Heart left ventricle (tissue), 16 donors: ENCODE data around the gene WNK2. TPM values are rescaled to one million over a fixed set of nuclear protein-coding genes. Genes with fewer than 3 reads are reported as not detected.

Source experiments
- ATAC-seq, 4 donors: fragments of 200-7000 bp; cut with Tn5 transposase; one replicate each; pipeline ENCODE4 v1.9.1; 2020 to 2022; ENCODE audit warnings: moderate library complexity in 4 of 4, mild to moderate bottlenecking in 3 of 4, moderate number of reproducible peaks in 1 of 4
- DNase-seq, 5 donors: peaks; one replicate each; pipeline ENCODE4 v3.0.0-alpha.2; 2020
- H3K27ac ChIP-seq, 12 donors: fragments of 200-600 bp; sonication (generic) in 4 of 12; one replicate each; pipeline versions ENCODE4 v1.5.0 to v1.8.0; 2016 to 2022; ENCODE audit warnings: mild to moderate bottlenecking in 2 of 12
- H3K27me3 ChIP-seq, 9 donors: fragments of 200-600 bp; sonication (generic) in 2 of 9; one replicate each; pipeline versions ENCODE4 v1.5.1 to v1.8.0; 2016 to 2022; ENCODE audit warnings: mild to moderate bottlenecking in 3 of 9
- H3K36me3 ChIP-seq, 9 donors: fragments of 200-600 bp; sonication (generic) in 2 of 9; one replicate each; pipeline versions ENCODE4 v1.5.0 to v1.8.0; 2018 to 2022; ENCODE audit warnings: mild to moderate bottlenecking in 2 of 9
- H3K4me1 ChIP-seq, 12 donors: fragments of 200-600 bp; sonication (generic) in 4 of 12; one replicate each; pipeline versions ENCODE4 v1.5.0 to v1.8.0; 2016 to 2022; ENCODE audit warnings: mild to moderate bottlenecking in 3 of 12
- H3K4me3 ChIP-seq, 12 donors: fragments of 200-600 bp; sonication (generic) in 4 of 12; one replicate each; pipeline versions ENCODE4 v1.5.0 to v1.8.0; 2017 to 2022; ENCODE audit warnings: mild to moderate bottlenecking in 9 of 12, moderate library complexity in 4 of 12
- H3K9me3 ChIP-seq, 12 donors: fragments of 200-600 bp; sonication (generic) in 4 of 12; one replicate each; pipeline versions ENCODE4 v1.5.0 to v1.8.0; 2016 to 2022; ENCODE audit warnings: mild to moderate bottlenecking in 1 of 12
- CTCF ChIP-seq, 12 donors: fragments of 200-600 bp; sonication (generic) in 4 of 12; IDR thresholded peaks; one replicate each; pipeline versions ENCODE4 v1.5.0 to v1.8.0; 2018 to 2022; ENCODE audit warnings: antibody characterized with exemption in 12 of 12, mild to moderate bottlenecking in 5 of 12
- POLR2A ChIP-seq, 2 donors: fragments of 450-650 bp; IDR thresholded peaks; one replicate each; pipeline ENCODE4 v1.6.1; 2017; ENCODE audit warnings: antibody characterized with exemption in 2 of 2, mild to moderate bottlenecking in 2 of 2, moderate library complexity in 2 of 2
- WGBS, 4 donors: extraction: QIAGEN DNeasy Blood & Tissue Kit in 2 of 4; methylation state at CpG; one replicate each; pipeline versions ENCODE4 v1.1.5 to v1.1.7; 2013 to 2018; 5-methylcytosine and 5-hydroxymethylcytosine counted together
- intact Hi-C, 10 donors: fragments of 100-400 bp; cut with DNase I; formaldehyde crosslinking; loops; one replicate each; pipeline versions ENCODE4 v1.11.1 to v1.14.2; 2022
- polyA plus RNA-seq, 2 donors: library from polyadenylated mRNA; stranded (reverse); fragments of 200-250 nt; gene quantifications; one replicate each; pipeline ENCODE4 v1.2.3, GENCODE V29; 2013
- total RNA-seq, 9 donors: library from RNA; depleted of rRNA in 2 of 9; stranded (reverse); fragments of >200 nt in 2 of 9; fragmentation: NEBNext Ultra II Directional in 3 of 9; extraction: Animal tissue kit (Norgen Biotek cat#: 25700) in 3 of 9; gene quantifications; one replicate each; pipeline versions ENCODE4 v1.1.0 to v1.2.4, GENCODE V29; 2016 to 2023
- donor health status: ischemic (EF 13 %, LVEDD 7.1; RV severe dilation, severe dysfunction).
- donor health status: healthy with polysubstance abuse.
- donor health status: DM: no; HTN: yes; CAD: no.
- donor health status: DM: no; HTN: no; CAD: no.
- donor health status: ischemic (EF 25% LVEDD 6.9; RV normal size, moderate dysfunction).
- donor health status: ischemic (EF 25% LVEDD 5.7; RV mildly dilated, moderate dysfunction).
- donor health status: healthy.
- donor health status: DM: yes; HTN: yes; CAD: no.
- donor health status: ischemic (EF 35%, LVEDD 5.7; RV mildly dilated, moderate dysfunction).
- donor health status: nonischemic (EF 11% LVEDD 7.7; RV severe dilation, severe dysfunction).
- donor health status: DM: yes; HTN: yes; CAD: no.
- donor health status: PGD.
- donor health status: ischemic (EF 29% LVEDD 5.4; RV normal size, mild dysfunction).
- donor health status: nonischemic (EF 23%, LVEDD 6.1; RV moderate dilation, normal function).

WNK2 gene
- total and polyA plus RNA-seq, 11 donors = 29.4 to 206 (median 112) TPM

GRCh38 chr9:93189369-93190132 lies 5.6 kb downstream of the WNK2 start:
- peaks cover 3 to 83% (median 23%) of the 10 kb centered on the region in 12 donors for H3K4me1 ChIP-seq

GRCh38 chr9:93190133-93190525 lies 6.2 kb downstream of the WNK2 start:
- Histone ChIP-seq H3K4me1 (peaks cover 3 to 84% (median 24%) of the 10 kb centered on the region in 12 donors), H3K27ac (peak overlapping the region in 10 of 12 donors; percentile 10 to 98 (median 87)), H3K27me3 (peaks cover 0 to 13% (median 0%) of the 10 kb centered on the region in 9 donors), H3K4me3 (no peak overlapping the region), H3K9me3 (no peaks in the 10 kb centered on the region), H3K36me3 (no peaks in the 10 kb centered on the region)
- TF ChIP-seq POLR2A (IDR thresholded peaks at IDR 0.05) = no peak
- no peak for TF ChIP-seq CTCF (IDR thresholded peaks at IDR 0.05)
- 49 to 78% (median 64%) methylated on average over 8 to 12 of the region's 12 CpGs for WGBS, 4 donors
- intact Hi-C loops = no loop called here
- no peak for ATAC-seq
- DNase-seq = peak in 1 of 5 donors; percentile 32

More at GRCh38 chr9:93189369-93190132, 5.6 kb downstream of the WNK2 start:
- peak; percentile 2 to 56 (median 32) for ATAC-seq
- peak in 2 of 5 donors; percentile 66 to 75 for DNase-seq
- no peaks in the 10 kb centered on the region for H3K36me3 ChIP-seq
- H3K4me3 ChIP-seq = no peak overlapping the region
- H3K9me3 ChIP-seq = no peaks in the 10 kb centered on the region
- TF ChIP-seq POLR2A (IDR thresholded peaks at IDR 0.05) (no peak), CTCF (IDR thresholded peaks at IDR 0.05) (no peak)
- 51 to 65% (median 60%) methylated on average over 17 to 21 of the region's 21 CpGs for WGBS, 4 donors
- peak overlapping the region in 10 of 12 donors; percentile 62 to 98 (median 87) for H3K27ac ChIP-seq
- intact Hi-C loops = loop anchor here in 1 of 10 donors (5.0 kb wide), 1 partner anchor 58 kb away; no protein-coding TSS in a partner anchor
- H3K27me3 ChIP-seq = peaks cover 0 to 18% (median 0%) of the 10 kb centered on the region in 9 donors

- TF ChIP-seq CTCF (IDR thresholded peaks at IDR 0.05) = no peak
- no peak for TF ChIP-seq POLR2A (IDR thresholded peaks at IDR 0.05)
- DNase-seq = no peak
- no peak for ATAC-seq
- Histone ChIP-seq H3K4me1 (peaks cover 3 to 86% (median 24%) of the 10 kb centered on the region in 12 donors), H3K36me3 (no peaks in the 10 kb centered on the region), H3K27ac (peak overlapping the region in 8 of 12 donors; percentile 10 to 98 (median 87)), H3K4me3 (no peak overlapping the region), H3K9me3 (no peaks in the 10 kb centered on the region), H3K27me3 (peaks cover 0 to 6% (median 0%) of the 10 kb centered on the region in 9 donors)
- 78 to 85% (median 83%) methylated on average over 12 to 17 of the region's 17 CpGs for WGBS, 4 donors
- intact Hi-C loops = no loop called here
These were observed 6.9 kb downstream of the WNK2 start for GRCh38 chr9:93190656-93191353.

- no peak overlapping the region for H3K4me3 ChIP-seq
- ATAC-seq (no peak), DNase-seq (peak in 1 of 5 donors; percentile 9)
- H3K36me3 ChIP-seq = no peaks in the 10 kb centered on the region
- peaks cover 0 to 3% (median 0%) of the 10 kb centered on the region in 9 donors for H3K27me3 ChIP-seq
- intact Hi-C loops = no loop called here
- no peak for TF ChIP-seq POLR2A (IDR thresholded peaks at IDR 0.05)
- peaks cover 3 to 86% (median 25%) of the 10 kb centered on the region in 12 donors for H3K4me1 ChIP-seq
- peaks cover 0 to 1% (median 0%) of the 10 kb centered on the region in 12 donors for H3K9me3 ChIP-seq
- H3K27ac ChIP-seq = peak overlapping the region in 1 of 12 donors; percentile 91
- 82 to 87% (median 85%) methylated on average over 5 of the region's 5 CpGs for WGBS, 4 donors
These were observed 7.4 kb downstream of the WNK2 start for GRCh38 chr9:93191354-93191660.
